A673 (cell line): ENCODE measurements around the gene FBXW8.

ENCODE experiments used
- CTCF ChIP-seq: fragments of 300-800, 200-600 bp; sonication (generic); conservative IDR thresholded peaks from 2 replicates; pipeline ENCODE4 v1.5.1; 2017; ENCODE audit warnings: low read depth, mild to moderate bottlenecking, antibody characterized with exemption, low read length, moderate library complexity, mixed read lengths
- EZH2 ChIP-seq: fragments of 200-600 bp; sonication (generic); IDR thresholded peaks from 2 replicates; pipeline ENCODE4 v1.6.1; 2017; ENCODE audit warnings: borderline replicate concordance, low read depth, mild to moderate bottlenecking, mixed read lengths, antibody characterized with exemption, low read length; ENCODE audit not compliant: poor library complexity, severe bottlenecking

DNA sequence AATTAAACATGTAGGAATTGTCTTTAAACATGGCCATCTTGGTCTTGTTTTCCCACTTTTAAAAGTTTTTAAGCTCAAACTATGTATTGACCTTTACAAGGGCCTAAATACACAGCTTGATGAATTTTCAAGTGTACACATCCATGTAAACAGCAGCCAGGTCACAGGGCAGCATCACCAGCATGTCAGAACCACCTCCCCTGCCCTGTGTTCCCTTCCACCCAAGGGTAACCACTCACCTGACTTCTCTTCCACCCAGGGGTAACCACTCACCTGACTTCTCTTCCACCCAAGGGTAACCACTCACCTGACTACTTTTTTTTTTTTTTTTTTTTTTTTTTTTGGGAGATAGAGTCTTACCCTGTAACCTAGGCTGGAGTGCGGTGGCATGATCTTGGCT is 4.6 kb downstream of the FBXW8 start:
- TF ChIP-seq CTCF = no peak
- no peak for TF ChIP-seq EZH2
